NCI-H526 (cell line): ENCODE results near the gene RAX2.

Experiments used
- DNase-seq, 2 experiments: peaks; one replicate each; lab custom pipeline; 2025; lab: John Stamatoyannopoulos, UW

The RAX2 gene

DNA sequence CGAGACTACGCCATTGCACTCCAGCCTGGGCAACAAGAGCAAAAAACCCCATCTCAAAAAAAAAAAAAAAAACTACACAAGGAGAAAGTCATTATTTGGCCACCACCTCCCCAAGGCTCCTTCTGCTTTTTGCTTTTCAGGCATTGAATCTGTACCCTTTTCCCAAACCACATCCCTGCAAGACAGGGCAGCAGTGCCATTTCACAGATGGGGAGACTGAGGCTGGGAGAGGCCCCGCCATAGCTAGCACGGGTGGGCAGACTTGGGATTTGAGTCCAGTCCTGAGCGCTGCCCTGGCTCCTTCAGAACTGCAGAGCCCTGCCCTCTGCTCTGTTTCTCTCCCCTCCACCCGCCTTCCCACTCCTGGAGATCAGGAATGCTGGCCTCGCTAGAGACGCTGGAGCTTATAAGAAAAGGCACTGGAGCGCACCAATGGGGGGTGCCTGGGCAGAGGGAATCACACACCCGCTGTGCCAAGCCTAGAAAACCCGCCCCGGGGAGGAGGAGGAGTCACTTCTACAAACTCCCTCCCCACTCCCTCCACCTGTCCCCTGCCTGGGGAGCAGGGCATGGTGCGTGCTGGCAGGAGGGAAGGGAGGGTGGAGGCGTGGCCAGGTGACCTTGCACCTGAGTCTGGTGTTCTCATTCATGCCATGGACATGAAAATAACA lies 46.3 kb downstream of the RAX2 start:
- DNase-seq, result peak in 1 of 2 experiments; percentile 56

DNA sequence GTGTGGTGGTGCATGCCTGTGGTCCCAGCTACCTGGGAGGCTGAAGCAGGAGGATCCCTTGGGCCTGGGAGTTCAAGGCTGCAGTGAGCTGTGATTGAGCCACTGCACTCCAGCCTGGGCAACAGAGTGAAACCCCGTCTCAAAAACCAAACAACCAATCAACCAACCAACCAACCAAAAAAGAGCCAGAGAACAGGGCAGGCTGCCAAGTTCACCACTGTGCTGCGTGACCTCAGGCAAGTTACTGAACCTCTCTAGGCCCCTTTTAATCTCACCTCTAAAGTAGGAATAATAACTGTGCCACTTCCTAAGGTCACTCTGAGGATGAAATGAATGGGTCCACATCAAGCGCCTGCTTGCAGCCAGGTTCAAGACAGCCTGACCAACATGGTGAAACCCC lies 46.9 kb downstream of the RAX2 start:
- DNase-seq, result no peak

- DNase-seq, result peak in 1 of 2 experiments; percentile 8
Observed at GRCh38 chr19:3723883-3724282, 48.1 kb downstream of the RAX2 start.

- no peak for DNase-seq
Observed at GRCh38 chr19:3723110-3723488, 48.9 kb downstream of the RAX2 start.

- DNase-seq, result peak in 1 of 2 experiments; percentile 33
Observed at GRCh38 chr19:3722443-3723109, 49.5 kb downstream of the RAX2 start.

DNA sequence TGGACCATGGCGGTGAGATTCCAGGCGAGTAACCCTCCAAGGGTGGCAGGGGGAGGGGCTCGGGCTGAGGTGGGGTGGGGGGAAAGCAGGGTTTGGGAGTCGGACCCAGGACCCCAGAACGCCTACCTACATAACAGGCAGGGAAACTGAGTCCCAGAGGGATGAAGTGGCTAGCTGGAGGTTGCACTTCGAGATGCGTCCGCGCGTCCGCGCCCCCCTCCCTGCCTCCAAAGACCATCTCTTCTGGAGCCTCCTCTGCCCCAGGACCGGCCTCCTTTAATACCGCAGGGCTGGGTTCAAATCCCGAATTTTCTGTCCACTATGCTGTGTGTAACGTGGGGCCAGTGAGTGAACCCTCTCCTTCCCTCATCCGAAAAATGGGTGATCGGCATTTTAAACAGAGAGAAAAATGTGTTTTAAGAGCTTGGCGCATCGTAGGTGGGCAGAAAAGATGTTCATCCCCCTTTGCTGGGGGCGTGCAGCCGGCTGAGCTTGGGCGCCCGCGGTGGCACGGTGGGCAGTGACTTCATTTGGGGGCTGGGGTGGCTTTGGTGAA lies 50.1 kb downstream of the RAX2 start:
- DNase-seq, result no peak

DNA sequence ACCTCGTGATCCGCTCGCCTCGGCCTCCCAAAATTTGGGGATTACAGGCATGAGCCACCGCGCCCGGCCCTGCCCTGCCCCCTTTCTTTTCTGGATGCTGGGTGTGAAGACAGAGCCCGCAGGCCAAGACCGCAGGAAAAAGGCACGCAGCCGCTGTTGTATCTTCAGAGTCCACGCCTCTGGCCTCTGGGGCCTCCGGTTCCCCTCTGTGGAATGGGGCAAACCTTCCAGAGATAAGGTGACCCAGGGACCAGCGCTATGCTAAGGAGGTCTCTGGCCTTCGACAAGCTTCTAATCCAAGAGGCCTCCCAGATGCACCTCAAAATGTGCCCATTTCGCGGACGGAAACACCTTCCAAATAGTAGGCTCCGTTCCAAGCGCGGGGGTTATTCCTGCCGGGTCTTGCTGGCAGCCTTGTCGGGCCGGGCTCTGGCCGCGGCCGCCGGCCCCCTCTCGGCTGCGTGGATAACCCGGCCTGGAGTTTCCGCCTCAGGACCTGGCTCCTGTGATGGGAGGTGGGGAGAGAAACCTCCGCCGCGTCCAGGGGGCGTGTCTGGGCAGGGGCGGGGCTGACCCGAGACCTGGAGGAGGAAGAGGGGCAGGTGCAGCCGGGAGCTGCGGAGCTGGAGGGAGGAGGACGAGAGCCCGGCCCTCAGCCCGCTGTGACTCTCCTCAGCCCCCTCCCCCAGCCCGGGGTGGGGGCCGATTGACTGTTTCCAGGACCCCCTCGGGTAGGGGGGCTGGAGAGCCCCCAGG lies 50.7 kb downstream of the RAX2 start:
- DNase-seq, result peak; percentile 68 to 94

DNA sequence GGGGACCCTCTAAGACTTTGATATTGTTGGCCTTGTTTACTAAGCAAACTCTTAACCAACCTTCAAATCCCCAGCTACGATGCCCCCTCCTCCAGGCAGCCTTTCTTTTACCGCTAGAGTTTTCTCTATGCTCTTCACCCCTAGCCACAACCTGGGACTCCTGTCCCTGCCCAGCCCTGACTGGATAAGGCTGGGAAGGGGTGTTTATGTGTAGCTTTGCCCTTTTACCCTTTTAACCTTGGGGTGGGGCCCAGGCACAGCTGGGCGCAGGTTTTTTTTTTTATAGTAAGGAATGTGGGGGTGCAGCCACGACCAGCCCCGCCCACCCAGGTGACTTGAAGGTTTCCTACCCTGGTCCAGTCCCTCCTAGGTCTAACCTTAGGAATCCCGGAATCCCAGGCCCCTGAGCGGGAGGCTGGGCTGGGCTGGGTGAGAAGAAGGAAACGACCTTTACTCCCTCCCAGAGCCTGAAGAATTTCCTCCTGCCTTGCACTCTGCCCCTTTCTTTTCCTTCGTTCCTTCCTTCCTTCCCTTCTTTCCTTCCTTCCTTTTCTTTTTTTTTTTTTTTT lies 51.6 kb downstream of the RAX2 start:
- no peak for DNase-seq

- no peak for DNase-seq
Observed at GRCh38 chr19:3719868-3720267, 52.2 kb downstream of the RAX2 start.
